Endothelial cell of umbilical vein (primary cell): ENCODE measurements around the gene GBE1.

Experiments used
- EZH2 ChIP-seq: IDR thresholded peaks from 2 replicates; pipeline ENCODE4 v1.6.1; 2012; ENCODE audit warnings: borderline replicate concordance, low read depth, mild to moderate bottlenecking, moderate library complexity, low read length, inconsistent platforms; ENCODE audit not compliant: severe bottlenecking
- JUN ChIP-seq: IDR thresholded peaks from 2 replicates; pipeline ENCODE4 v1.6.1; 2011; ENCODE audit warnings: borderline replicate concordance, low read depth; ENCODE audit not compliant: insufficient read length, insufficient read depth
- POLR2A ChIP-seq: IDR thresholded peaks from 2 replicates; pipeline ENCODE4 v1.6.1; 2012; ENCODE audit warnings: low read depth, mild to moderate bottlenecking, control low read depth, low read length
- POLR2AphosphoS5 ChIP-seq: IDR thresholded peaks from 2 replicates; pipeline ENCODE4 v1.6.1; 2012; ENCODE audit warnings: low read depth, mild to moderate bottlenecking, control low read depth, low read length, moderate library complexity; ENCODE audit not compliant: insufficient read depth
- TF ChIP-seq, protein P1 (sequence below), 2 donors: IDR thresholded peaks; 1 replicate in 1 of 2; 2 replicates in 1 of 2; pipeline ENCODE4 v1.5.1; 2011; ENCODE audit warnings: low read length in 2 of 2, mild to moderate bottlenecking in 2 of 2, moderate library complexity in 2 of 2, control low read depth in 1 of 2, inconsistent platforms in 1 of 2, low read depth in 1 of 2; ENCODE audit not compliant: insufficient read depth in 1 of 2; ENCODE audit errors: extremely low read depth in 1 of 2

GRCh38 chr3:81459733-81460132 lies 301.7 kb downstream of the GBE1 start:
- TF ChIP-seq, protein P1, sequence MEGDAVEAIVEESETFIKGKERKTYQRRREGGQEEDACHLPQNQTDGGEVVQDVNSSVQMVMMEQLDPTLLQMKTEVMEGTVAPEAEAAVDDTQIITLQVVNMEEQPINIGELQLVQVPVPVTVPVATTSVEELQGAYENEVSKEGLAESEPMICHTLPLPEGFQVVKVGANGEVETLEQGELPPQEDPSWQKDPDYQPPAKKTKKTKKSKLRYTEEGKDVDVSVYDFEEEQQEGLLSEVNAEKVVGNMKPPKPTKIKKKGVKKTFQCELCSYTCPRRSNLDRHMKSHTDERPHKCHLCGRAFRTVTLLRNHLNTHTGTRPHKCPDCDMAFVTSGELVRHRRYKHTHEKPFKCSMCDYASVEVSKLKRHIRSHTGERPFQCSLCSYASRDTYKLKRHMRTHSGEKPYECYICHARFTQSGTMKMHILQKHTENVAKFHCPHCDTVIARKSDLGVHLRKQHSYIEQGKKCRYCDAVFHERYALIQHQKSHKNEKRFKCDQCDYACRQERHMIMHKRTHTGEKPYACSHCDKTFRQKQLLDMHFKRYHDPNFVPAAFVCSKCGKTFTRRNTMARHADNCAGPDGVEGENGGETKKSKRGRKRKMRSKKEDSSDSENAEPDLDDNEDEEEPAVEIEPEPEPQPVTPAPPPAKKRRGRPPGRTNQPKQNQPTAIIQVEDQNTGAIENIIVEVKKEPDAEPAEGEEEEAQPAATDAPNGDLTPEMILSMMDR (IDR thresholded peaks at IDR 0.05; ENCODE audit: extremely low read depth in 1 of 2, insufficient read depth in 1 of 2, low read depth in 1 of 2, low read length in 2 of 2), result no peak
- no peak for TF ChIP-seq POLR2A
- no peak for TF ChIP-seq EZH2
- TF ChIP-seq JUN, result no peak
- no peak for TF ChIP-seq POLR2AphosphoS5
